Measurements from ENCODE around the gene PDLIM7. TPM values are rescaled to one million over a fixed set of nuclear protein-coding genes. Genes with fewer than 3 reads are reported as not detected.

The PDLIM7 gene
- total and polyA plus RNA-seq, 2 of the 8 experiments (the other 6 are each of a cell fraction or from before 2014, with no cell fraction given): 67.3 to 94.2 TPM

- TF ChIP-seq RXRA (IDR thresholded peaks at IDR 0.05; ENCODE audit: insufficient read depth, low read depth, low read length): no peak
- no peak for TF ChIP-seq KDM1A (IDR thresholded peaks at IDR 0.05; ENCODE audit: borderline replicate concordance, low read length)
- TF ChIP-seq NRF1 (IDR thresholded peaks at IDR 0.05; ENCODE audit: low read depth, low read length): no peak
- no peak for TF ChIP-seq SIRT6 (IDR thresholded peaks at IDR 0.05; ENCODE audit: low read length)
- no peak for TF ChIP-seq POU5F1 (IDR thresholded peaks at IDR 0.05; ENCODE audit: low read depth, low read length)
- no peak for TF ChIP-seq SUZ12 (IDR thresholded peaks at IDR 0.05; ENCODE audit: low read length)
- no peak for TF ChIP-seq JUND (IDR thresholded peaks at IDR 0.05; ENCODE audit: low read length)
- no peak for TF ChIP-seq ZNF274 (IDR thresholded peaks at IDR 0.05; ENCODE audit: borderline replicate concordance, extremely low read depth, low read length)
- TF ChIP-seq E2F6 (IDR thresholded peaks at IDR 0.05): no peak
- TF ChIP-seq GABPA (IDR thresholded peaks at IDR 0.05; ENCODE audit: borderline replicate concordance, insufficient read depth, low read length): no peak
These were observed 19.5 kb downstream of the PDLIM7 start (continued) for GRCh38 chr5:177477701-177478477.

Measured in H1 (cell line).